Raji (cell line): ENCODE results near the gene FGD6.

Source experiments
- POLR2A ChIP-seq: IDR thresholded peaks from 2 replicates; pipeline ENCODE4 v1.6.1; 2011; ENCODE audit warnings: low read depth, low read length, control low read depth; ENCODE audit not compliant: insufficient read depth

Gene FGD6

DNA sequence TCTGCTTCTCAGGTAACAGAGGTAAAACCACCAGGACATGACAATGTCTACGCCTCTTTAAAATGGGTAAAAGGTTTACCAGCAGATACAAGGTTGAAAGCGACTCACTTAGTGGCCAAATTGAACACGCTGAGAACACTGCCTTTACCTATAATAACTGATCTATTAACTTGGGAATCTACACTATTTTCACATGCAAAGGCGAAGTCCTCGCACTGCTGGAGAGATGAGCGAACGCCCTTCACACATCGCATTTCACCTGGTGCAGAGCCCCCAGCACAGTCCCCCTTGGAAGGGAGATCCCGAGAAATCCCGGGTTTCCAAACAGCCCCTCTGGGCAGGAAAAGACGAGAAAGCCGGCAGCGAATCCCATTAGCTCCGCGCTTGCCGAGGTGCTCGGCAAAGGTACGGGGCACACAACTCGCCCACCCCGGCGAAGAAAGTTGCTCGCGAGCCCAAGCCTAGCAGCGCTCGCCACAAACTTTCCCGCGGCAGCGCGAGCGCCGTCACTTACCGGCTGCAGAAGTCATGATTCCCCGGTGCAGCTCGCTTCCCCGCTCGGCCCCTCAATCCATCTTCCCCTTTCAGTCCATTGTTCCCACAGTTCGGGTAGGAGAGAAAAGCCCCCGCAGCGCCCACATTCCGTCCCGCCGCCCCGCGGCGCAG lies 423 bp downstream of the FGD6 start:
- TF ChIP-seq POLR2A = no peak

GRCh38 chr12:95215949-95216348 lies 1.3 kb downstream of the FGD6 start:
- no peak for TF ChIP-seq POLR2A

DNA sequence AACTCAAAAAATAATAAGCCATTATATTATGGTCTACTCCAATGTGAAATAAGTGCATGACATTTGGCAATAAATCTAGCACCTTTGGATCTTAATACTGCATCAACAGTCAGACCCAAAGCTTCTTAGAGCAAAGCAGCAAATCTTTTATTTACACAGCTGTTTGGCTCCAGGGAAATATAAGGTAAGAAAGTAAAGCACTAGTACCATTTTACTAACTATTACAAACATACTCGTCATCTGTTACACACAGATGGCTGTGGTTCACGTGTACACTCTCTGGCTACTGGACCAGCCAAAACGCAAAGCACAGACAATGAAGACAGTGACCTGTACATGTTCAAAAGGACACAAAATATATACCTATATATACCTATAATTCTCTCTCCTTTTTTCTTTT lies 2.8 kb downstream of the FGD6 start:
- TF ChIP-seq POLR2A = no peak

DNA sequence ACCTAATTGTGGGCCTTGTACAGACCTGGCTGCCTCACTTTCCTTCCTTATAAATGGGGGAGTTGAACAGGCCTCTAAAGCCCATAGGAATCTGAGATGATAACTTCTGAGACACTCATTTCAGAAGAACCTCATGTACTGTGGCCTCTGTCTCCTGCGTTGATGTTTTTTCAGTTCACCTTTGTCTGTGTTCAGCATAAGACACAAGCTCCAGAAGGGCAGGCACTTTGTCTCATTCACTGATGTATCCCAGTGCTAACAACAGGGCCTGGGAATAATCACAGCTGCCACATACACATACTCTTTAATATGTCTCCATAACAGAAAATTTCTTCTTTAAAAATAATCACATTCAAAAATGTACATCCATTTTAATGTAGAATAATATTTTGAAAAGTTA lies 3.3 kb downstream of the FGD6 start:
- TF ChIP-seq POLR2A = no peak

DNA sequence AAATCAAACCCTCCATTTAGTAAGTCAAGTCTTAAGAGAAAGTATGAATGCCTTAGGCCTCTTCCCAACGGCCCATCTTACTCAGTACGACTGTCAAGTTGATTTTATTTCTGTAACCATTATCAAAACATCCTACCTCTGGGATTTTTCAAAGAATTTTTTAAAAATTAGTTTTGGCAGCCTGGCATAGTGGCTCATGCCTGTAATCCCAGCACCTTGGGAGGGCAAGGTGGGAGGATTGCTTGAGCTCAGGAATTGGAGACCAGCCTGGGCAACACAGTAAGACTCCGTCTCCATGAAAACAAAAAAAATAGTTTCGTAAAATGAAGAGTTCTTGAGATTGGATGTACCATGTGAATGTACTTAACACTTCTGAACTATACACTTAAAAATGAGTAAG lies 4.1 kb downstream of the FGD6 start:
- no peak for TF ChIP-seq POLR2A

DNA sequence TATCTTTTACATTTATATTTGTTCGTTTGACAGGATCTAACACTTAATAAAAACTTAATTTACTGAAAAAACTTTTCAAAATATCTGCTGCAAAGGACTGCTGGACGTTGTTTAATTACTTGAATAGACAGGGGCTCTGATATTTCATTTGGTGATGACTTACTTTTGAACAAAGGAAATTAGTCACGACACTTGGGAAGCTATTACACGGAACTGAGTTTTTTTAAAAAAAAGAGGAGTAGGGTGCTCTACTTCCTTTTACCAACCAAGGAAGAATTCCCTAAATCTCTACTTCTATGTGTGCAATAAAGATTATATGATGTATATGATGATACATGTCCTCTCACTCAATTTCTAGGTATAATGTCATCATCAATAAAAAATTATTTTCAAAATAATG lies 4.7 kb downstream of the FGD6 start:
- no peak for TF ChIP-seq POLR2A

- no peak for TF ChIP-seq POLR2A
Measured at GRCh38 chr12:95208678-95209077, 8.6 kb downstream of the FGD6 start.

DNA sequence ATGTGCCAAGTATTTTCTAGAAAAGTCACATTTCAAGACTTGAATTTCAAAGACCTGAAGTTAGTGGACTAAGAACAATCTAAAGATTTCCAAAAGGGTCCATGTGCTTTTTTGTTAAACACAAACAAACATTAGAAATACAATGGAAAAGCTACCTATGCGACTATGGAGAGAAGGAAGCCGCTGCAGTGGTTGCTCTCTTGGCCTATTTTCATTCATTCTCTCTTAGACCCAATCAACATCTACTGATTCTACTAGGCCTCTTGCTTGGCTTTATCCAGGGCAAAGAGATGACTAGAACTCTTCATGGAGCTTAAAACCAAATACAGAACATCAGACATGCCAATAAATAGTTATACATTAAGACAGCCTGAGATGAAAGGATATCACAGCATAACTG lies 9.9 kb downstream of the FGD6 start:
- no peak for TF ChIP-seq POLR2A

GRCh38 chr12:95206916-95207315 lies 10.4 kb downstream of the FGD6 start:
- TF ChIP-seq POLR2A = no peak

- TF ChIP-seq POLR2A = no peak
Measured at GRCh38 chr12:95205685-95206084, 11.6 kb downstream of the FGD6 start.

- TF ChIP-seq POLR2A = no peak
Measured at GRCh38 chr12:95205016-95205624, 12.1 kb downstream of the FGD6 start.

- no peak for TF ChIP-seq POLR2A
Measured at GRCh38 chr12:95204141-95204866, 13.0 kb downstream of the FGD6 start.

GRCh38 chr12:95203487-95204030 lies 13.7 kb downstream of the FGD6 start:
- no peak for TF ChIP-seq POLR2A

DNA sequence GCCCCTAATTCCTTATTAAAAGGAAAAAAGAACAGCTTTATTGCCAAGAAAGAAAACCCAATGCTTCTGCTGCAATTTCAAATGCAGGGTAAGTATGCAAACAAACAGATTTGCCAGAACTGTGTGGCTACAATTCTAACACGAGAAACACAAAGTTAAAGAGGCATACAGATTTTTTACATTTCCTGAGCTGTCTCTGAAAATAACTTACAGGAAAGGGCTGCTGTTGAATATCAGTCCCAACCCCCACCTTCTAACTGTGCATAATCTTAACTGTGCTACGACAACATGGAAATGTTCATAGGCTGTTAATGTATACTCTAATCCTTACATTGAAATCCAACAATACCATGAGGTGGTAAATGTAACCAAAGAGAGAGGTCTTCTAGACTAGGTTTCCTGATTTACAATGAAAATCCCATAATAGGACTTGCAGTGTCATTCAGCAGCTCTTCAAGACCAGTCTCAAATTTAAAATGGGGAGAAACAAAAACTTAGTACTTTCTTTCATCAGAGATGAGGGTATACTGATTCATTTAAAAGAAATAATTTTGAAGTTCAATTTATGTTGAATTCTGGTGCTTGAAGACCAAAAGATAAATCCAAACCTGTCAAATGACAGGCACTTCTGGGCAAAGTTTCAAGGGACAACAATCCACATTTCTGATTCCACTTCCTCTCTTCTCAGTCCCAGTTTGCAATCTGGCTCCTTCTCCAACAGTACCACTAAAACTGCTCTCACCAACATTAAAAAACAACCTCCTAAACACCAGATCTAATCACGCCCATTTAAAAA lies 14.4 kb downstream of the FGD6 start:
- no peak for TF ChIP-seq POLR2A

GRCh38 chr12:95201056-95201670 lies 16.1 kb downstream of the FGD6 start:
- TF ChIP-seq POLR2A = no peak
